ENCODE results near the gene AP3S2.
"Not testable (repeated sequence)": the region's sequence is repeated elsewhere in the genome, so short reads cannot be mapped to it uniquely, and the experiment has no call there.

AP3S2 gene

DNA sequence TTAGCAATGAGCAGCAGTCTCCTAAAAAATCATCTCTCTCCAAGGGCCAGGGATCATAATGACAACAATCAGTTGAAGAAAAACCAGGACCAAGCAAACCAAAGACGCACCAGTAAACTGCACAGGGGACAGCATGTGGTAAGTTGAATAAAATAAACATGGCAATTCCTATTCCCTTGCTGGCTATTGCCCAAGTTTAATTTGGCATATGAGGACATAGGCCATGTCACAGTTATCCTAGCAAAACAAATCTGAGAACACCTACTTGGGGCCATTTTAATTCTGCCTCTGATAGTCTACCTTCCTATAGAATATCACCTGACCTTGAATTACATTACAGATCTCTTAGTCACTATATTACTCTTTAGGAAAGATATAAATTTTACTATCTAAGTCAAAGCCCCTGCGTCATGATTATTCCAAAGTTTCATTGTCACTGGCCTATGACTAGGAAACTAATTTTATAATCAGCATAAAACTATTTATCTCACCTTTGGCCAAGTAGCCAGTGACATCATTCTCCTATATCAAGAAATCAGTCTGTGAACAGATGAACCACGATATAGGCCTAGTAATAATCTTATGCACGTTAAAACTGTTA, 23.0 kb downstream of the AP3S2 start:
- H3K27me3 ChIP-seq (ENCODE audit: control insufficient read depth in 1 of 2, insufficient read depth in 2 of 2, low read length in 2 of 2): no peaks in the 10 kb centered on the region
- peaks cover 10 to 22% of the 10 kb centered on the region in 2 donors for H3K36me3 ChIP-seq (ENCODE audit: control insufficient read depth in 1 of 2, insufficient read depth in 2 of 2, low read length in 2 of 2)
- H3K4me3 ChIP-seq (ENCODE audit: low read depth in 1 of 2, low read length in 2 of 2): no peak overlapping the region
- no peak overlapping the region for H3K9ac ChIP-seq (ENCODE audit: low read depth in 1 of 2, low read length in 2 of 2)
- no peaks in the 10 kb centered on the region for H3K9me3 ChIP-seq (ENCODE audit: control insufficient read depth in 1 of 2, low read length in 2 of 2)
- H3K27ac ChIP-seq (ENCODE audit: low read depth, low read length): no peak overlapping the region
- peaks cover 9 to 17% of the 10 kb centered on the region in 2 donors for H3K4me1 ChIP-seq (ENCODE audit: control insufficient read depth in 1 of 2, insufficient read depth in 2 of 2, low read length in 2 of 2)

DNA sequence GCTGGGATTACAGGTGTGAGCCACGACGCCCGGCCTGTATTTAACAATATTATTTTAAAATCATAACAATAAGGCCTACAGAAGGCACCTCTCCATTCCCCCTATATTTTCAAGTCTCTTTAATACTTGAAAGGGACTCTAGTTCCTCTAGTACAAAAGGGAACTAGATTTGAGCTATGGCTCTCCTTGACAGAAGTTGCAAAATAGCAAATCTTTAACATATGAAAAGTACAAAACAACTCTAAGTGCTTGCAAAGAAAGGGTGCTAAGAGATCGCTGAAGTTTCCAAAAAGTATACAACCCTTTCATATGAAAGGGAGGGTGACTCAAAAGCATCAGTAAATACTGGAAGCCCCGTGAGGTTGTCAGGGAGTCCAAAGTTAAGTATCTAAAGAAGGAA, 23.8 kb downstream of the AP3S2 start:
- Histone ChIP-seq H3K27ac (ENCODE audit: low read depth, low read length) (no peak overlapping the region), H3K36me3 (ENCODE audit: control insufficient read depth in 1 of 2, insufficient read depth in 2 of 2, low read length in 2 of 2) (peaks cover 10 to 16% of the 10 kb centered on the region in 2 donors), H3K9ac (ENCODE audit: low read depth in 1 of 2, low read length in 2 of 2) (no peak overlapping the region), H3K4me1 (ENCODE audit: control insufficient read depth in 1 of 2, insufficient read depth in 2 of 2, low read length in 2 of 2) (peaks cover 13 to 24% of the 10 kb centered on the region in 2 donors), H3K4me3 (ENCODE audit: low read depth in 1 of 2, low read length in 2 of 2) (no peak overlapping the region), H3K27me3 (ENCODE audit: control insufficient read depth in 1 of 2, insufficient read depth in 2 of 2, low read length in 2 of 2) (no peaks in the 10 kb centered on the region), H3K9me3 (ENCODE audit: control insufficient read depth in 1 of 2, low read length in 2 of 2) (no peaks in the 10 kb centered on the region)

DNA sequence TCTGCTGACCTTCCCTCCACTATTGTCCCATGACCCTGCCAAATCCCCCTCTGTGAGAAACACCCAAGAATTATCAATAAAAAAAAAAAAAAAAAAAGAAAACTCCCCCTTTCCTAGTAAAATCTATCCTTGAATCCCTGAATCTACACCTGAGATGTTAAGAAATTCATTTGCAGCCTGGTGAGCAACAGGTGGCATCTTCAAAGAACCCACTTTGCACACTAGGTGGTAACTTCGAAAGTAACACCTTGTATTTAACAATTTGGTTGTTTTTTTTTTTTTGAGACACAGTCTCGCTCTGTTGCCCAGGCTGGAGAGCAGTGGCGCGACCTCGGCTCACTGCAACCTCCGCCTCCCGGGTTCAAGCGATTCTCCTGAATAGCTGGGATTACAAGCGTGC, 24.3 kb downstream of the AP3S2 start:
- peaks cover 10 to 20% of the 10 kb centered on the region in 2 donors for H3K36me3 ChIP-seq (ENCODE audit: control insufficient read depth in 1 of 2, insufficient read depth in 2 of 2, low read length in 2 of 2)

DNA sequence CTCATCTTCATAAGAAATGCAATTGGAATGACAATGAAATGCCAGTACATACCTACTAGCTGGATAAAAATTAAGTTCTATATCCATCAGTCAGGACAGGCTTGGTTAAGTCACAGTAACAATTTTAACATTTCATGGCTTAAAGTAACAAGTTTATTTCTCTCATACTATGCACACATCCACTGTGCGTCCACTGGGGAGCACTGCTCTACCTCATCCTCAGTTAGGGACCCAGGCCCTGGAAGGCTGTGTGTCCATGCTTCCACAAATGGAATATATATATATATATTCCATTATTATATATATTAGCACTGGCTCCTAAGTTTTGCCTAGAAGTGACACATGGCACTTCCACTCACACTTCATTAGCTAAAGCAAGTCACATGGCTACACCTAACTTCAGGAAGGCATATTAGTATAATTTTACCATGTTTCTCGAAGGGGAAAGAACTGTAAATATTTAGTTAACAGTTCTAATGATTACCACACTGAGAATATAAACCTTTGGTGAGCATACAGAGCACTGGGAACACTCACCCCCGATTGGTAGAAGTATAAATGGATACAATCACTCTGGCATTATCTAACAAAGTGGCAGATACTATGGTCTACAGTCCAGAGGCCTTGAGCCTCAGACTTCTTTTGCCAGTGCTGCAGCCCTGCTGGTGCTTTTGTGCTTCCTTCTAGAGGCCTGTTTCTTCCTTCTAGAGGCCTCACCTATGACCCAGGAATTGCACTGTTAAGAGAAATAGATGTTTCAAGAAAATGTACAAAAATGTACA, 28.6 kb downstream of the AP3S2 start:
- Histone ChIP-seq H3K9me3 (ENCODE audit: control insufficient read depth in 1 of 2, low read length in 2 of 2) (no peaks in the 10 kb centered on the region), H3K4me1 (ENCODE audit: control insufficient read depth in 1 of 2, insufficient read depth in 2 of 2, low read length in 2 of 2) (peaks cover 41 to 57% of the 10 kb centered on the region in 2 donors), H3K27me3 (ENCODE audit: control insufficient read depth in 1 of 2, insufficient read depth in 2 of 2, low read length in 2 of 2) (no peaks in the 10 kb centered on the region), H3K36me3 (ENCODE audit: control insufficient read depth in 1 of 2, insufficient read depth in 2 of 2, low read length in 2 of 2) (peaks cover 9 to 13% of the 10 kb centered on the region in 2 donors), H3K4me3 (ENCODE audit: low read depth in 1 of 2, low read length in 2 of 2) (no peak overlapping the region), H3K27ac (ENCODE audit: low read depth, low read length) (peak overlapping the region; percentile 58), H3K9ac (ENCODE audit: low read depth in 1 of 2, low read length in 2 of 2) (peak overlapping the region in 1 of 2 donors; percentile 1)

More for the DNA sequence above, 24.3 kb downstream of the AP3S2 start:
- H3K27me3 ChIP-seq (ENCODE audit: control insufficient read depth in 1 of 2, insufficient read depth in 2 of 2, low read length in 2 of 2); H3K27ac ChIP-seq (ENCODE audit: low read depth, low read length); H3K9me3 ChIP-seq (ENCODE audit: control insufficient read depth in 1 of 2, low read length in 2 of 2); H3K9ac ChIP-seq (ENCODE audit: low read depth in 1 of 2, low read length in 2 of 2); H3K4me3 ChIP-seq (ENCODE audit: low read depth in 1 of 2, low read length in 2 of 2): not testable (repeated sequence)
- H3K4me1 ChIP-seq (ENCODE audit: control insufficient read depth in 1 of 2, insufficient read depth in 2 of 2, low read length in 2 of 2): peaks cover 15 to 28% of the 10 kb centered on the region in 2 donors

DNA sequence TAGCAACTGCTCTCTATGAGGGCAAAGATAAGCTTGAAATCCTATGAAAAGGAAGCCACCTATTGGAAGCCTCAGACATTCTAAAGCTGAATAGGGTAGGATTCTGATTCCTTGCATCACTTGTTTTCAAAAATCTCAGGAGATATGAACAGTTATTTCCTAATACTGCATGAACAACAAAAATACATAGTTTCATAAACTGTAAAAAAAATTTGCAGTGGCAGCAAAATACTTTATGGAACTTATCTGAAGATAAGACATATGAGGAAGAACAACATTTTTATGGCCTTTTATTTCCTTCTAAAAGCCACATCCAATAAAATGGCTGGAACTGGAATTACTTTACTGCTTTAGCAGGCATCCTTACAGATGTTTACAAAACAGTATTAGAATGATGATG, 29.9 kb downstream of the AP3S2 start:
- Histone ChIP-seq H3K36me3 (ENCODE audit: control insufficient read depth in 1 of 2, insufficient read depth in 2 of 2, low read length in 2 of 2) (peaks cover 9 to 10% of the 10 kb centered on the region in 2 donors), H3K9me3 (ENCODE audit: control insufficient read depth in 1 of 2, low read length in 2 of 2) (no peaks in the 10 kb centered on the region), H3K9ac (ENCODE audit: low read depth in 1 of 2, low read length in 2 of 2) (no peak overlapping the region), H3K27me3 (ENCODE audit: control insufficient read depth in 1 of 2, insufficient read depth in 2 of 2, low read length in 2 of 2) (no peaks in the 10 kb centered on the region), H3K4me3 (ENCODE audit: low read depth in 1 of 2, low read length in 2 of 2) (no peak overlapping the region), H3K27ac (ENCODE audit: low read depth, low read length) (no peak overlapping the region), H3K4me1 (ENCODE audit: control insufficient read depth in 1 of 2, insufficient read depth in 2 of 2, low read length in 2 of 2) (peaks cover 48 to 60% of the 10 kb centered on the region in 2 donors)

DNA sequence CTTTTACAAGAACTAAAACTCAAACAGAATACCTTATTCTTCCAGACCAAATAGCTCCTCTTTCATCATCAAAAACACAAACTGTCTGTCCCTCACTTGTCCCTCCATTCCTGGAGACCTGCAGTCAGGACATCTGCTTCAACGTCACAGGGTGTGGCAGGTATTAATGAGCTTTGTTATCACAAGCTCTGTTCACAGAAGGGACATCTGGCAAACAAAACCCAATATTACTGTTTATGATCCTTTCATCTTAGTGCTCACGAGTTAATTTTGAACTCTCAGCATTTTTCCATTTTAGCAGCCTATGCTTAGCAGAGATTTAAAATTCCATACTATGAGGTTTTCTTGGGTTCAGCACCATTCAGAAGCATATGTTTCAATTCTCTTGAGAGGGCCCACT, 32.9 kb downstream of the AP3S2 start:
- peaks cover 53 to 69% of the 10 kb centered on the region in 2 donors for H3K4me1 ChIP-seq (ENCODE audit: control insufficient read depth in 1 of 2, insufficient read depth in 2 of 2, low read length in 2 of 2)
- H3K9ac ChIP-seq (ENCODE audit: low read depth in 1 of 2, low read length in 2 of 2): peak overlapping the region; percentile 20 to 51
- H3K4me3 ChIP-seq (ENCODE audit: low read depth in 1 of 2, low read length in 2 of 2): peak overlapping the region; percentile 17 to 23
- H3K36me3 ChIP-seq (ENCODE audit: control insufficient read depth in 1 of 2, insufficient read depth in 2 of 2, low read length in 2 of 2): peaks cover 9 to 10% of the 10 kb centered on the region in 2 donors
- H3K27ac ChIP-seq (ENCODE audit: low read depth, low read length): peak overlapping the region; percentile 76
- H3K9me3 ChIP-seq (ENCODE audit: control insufficient read depth in 1 of 2, low read length in 2 of 2): no peaks in the 10 kb centered on the region
- H3K27me3 ChIP-seq (ENCODE audit: control insufficient read depth in 1 of 2, insufficient read depth in 2 of 2, low read length in 2 of 2): no peaks in the 10 kb centered on the region

DNA sequence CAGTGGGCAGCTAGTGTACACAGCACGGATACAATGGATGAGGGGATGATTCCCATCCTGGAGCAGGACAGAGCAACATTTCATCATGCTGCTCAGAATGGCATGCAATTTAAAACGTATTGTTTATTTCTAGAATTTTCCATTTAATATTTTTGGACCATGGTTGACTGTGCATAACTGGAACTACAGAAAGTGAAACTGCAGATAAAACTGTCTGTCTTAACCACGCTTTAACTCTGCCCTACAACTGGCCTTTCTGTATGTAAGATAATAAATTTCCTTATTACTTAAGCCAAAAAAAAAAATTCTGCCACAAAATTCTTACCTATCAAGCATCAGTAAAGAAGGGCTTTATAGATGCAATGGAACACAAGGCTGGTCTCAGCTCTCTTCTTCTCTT, 33.4 kb downstream of the AP3S2 start:
- peak overlapping the region; percentile 17 to 23 for H3K4me3 ChIP-seq (ENCODE audit: low read depth in 1 of 2, low read length in 2 of 2)
- peaks cover 9 to 10% of the 10 kb centered on the region in 2 donors for H3K36me3 ChIP-seq (ENCODE audit: control insufficient read depth in 1 of 2, insufficient read depth in 2 of 2, low read length in 2 of 2)
- peak overlapping the region; percentile 76 for H3K27ac ChIP-seq (ENCODE audit: low read depth, low read length)
- H3K4me1 ChIP-seq (ENCODE audit: control insufficient read depth in 1 of 2, insufficient read depth in 2 of 2, low read length in 2 of 2): peaks cover 51 to 64% of the 10 kb centered on the region in 2 donors
- no peaks in the 10 kb centered on the region for H3K27me3 ChIP-seq (ENCODE audit: control insufficient read depth in 1 of 2, insufficient read depth in 2 of 2, low read length in 2 of 2)
- H3K9ac ChIP-seq (ENCODE audit: low read depth in 1 of 2, low read length in 2 of 2): peak overlapping the region; percentile 20 to 51
- H3K9me3 ChIP-seq (ENCODE audit: control insufficient read depth in 1 of 2, low read length in 2 of 2): no peaks in the 10 kb centered on the region

DNA sequence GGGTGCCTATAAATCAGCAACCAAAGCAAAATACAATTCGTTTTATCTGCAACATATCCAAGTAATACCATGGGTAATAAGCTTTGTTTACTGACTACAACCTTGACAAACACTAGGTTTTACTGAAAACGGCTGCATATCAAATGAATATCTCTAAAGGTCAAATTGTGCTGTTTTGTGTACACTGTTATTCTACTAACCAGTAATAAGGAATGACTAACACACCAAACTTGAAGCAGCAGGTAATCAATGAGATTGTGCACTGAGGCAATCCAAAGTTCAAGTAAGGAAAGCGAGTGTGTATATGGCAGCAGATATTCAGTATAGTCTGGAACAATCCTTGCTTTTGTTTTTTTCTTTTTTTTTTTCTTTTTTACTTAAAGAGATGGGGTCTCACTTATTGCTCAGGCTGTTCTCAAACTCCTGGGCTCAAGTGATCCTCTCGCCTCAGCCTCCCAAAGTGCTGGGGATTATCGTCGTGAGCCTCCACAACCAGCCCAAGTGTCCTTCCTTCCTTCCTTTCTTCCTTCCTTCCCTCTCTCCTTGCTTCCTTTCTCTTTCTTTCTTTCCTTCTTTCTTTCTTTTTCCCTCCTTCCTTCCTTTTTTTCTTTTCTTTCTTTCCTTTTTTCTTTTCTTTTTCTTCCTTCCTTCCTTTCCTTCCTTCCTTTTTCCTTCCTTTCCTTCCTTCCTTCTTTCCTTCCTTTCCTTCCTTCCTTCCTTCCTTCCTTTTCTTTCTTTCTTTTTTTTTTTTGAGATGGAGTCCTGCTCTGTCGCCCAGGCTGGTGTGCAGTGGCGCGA, 34.9 kb downstream of the AP3S2 start:
- Histone ChIP-seq H3K36me3 (ENCODE audit: control insufficient read depth in 1 of 2, insufficient read depth in 2 of 2, low read length in 2 of 2) (peaks cover 6 to 9% of the 10 kb centered on the region in 2 donors), H3K4me1 (ENCODE audit: control insufficient read depth in 1 of 2, insufficient read depth in 2 of 2, low read length in 2 of 2) (peaks cover 42 to 51% of the 10 kb centered on the region in 2 donors), H3K9me3 (ENCODE audit: control insufficient read depth in 1 of 2, low read length in 2 of 2) (no peaks in the 10 kb centered on the region), H3K9ac (ENCODE audit: low read depth in 1 of 2, low read length in 2 of 2) (no peak overlapping the region), H3K4me3 (ENCODE audit: low read depth in 1 of 2, low read length in 2 of 2) (peak overlapping the region in 1 of 2 donors; percentile 3), H3K27ac (ENCODE audit: low read depth, low read length) (peak overlapping the region; percentile 70), H3K27me3 (ENCODE audit: control insufficient read depth in 1 of 2, insufficient read depth in 2 of 2, low read length in 2 of 2) (no peaks in the 10 kb centered on the region)

DNA sequence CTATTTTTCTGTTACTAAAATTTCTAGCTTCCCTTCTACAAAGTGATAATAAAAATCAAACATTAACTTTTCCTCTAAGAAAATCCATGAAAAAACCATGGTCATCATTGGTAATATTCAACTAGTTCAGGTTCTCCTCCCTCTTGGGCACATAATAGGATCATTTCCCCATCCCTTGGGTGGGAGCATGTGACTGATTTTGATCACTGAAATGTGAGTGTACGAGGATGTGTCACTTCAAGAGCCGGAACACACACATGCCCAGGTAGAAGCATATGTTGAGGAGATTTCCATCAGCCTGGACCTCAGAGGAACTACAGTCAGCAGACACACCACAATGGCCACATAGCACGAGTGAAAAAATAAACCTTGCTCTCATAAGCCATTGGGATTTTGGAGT, 36.1 kb downstream of the AP3S2 start:
- Histone ChIP-seq H3K9me3 (ENCODE audit: control insufficient read depth in 1 of 2, low read length in 2 of 2) (no peaks in the 10 kb centered on the region), H3K4me3 (ENCODE audit: low read depth in 1 of 2, low read length in 2 of 2) (peak overlapping the region in 1 of 2 donors; percentile 36), H3K27me3 (ENCODE audit: control insufficient read depth in 1 of 2, insufficient read depth in 2 of 2, low read length in 2 of 2) (no peaks in the 10 kb centered on the region), H3K36me3 (ENCODE audit: control insufficient read depth in 1 of 2, insufficient read depth in 2 of 2, low read length in 2 of 2) (peaks cover 3 to 9% of the 10 kb centered on the region in 2 donors), H3K27ac (ENCODE audit: low read depth, low read length) (peak overlapping the region; percentile 70), H3K9ac (ENCODE audit: low read depth in 1 of 2, low read length in 2 of 2) (peak overlapping the region in 1 of 2 donors; percentile 39), H3K4me1 (ENCODE audit: control insufficient read depth in 1 of 2, insufficient read depth in 2 of 2, low read length in 2 of 2) (peaks cover 36 to 42% of the 10 kb centered on the region in 2 donors)

DNA sequence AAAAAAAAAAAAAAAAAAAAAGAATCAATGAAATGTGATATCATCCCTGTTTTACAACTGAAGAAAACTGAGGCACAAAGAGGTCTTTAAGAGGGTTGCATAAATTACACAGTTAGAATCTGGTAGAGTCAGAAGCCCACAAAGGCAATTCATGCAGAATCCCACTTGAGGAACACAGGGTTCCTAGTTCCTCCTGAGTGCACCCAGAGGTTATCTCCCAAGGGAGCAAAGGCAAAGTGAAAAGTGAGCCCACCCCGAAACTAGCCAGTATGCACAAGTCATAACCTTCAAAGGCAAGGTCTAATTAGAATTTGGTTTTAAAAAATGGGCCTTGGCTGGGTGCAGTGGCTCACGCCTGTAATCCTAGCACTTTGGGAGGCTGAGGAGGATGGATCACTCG, 37.8 kb downstream of the AP3S2 start:
- H3K36me3 ChIP-seq (ENCODE audit: control insufficient read depth in 1 of 2, insufficient read depth in 2 of 2, low read length in 2 of 2): no peaks in the 10 kb centered on the region
- H3K4me1 ChIP-seq (ENCODE audit: control insufficient read depth in 1 of 2, insufficient read depth in 2 of 2, low read length in 2 of 2): peaks cover 33 to 34% of the 10 kb centered on the region in 2 donors

More for the DNA sequence above, 37.8 kb downstream of the AP3S2 start:
- no peak overlapping the region for H3K4me3 ChIP-seq (ENCODE audit: low read depth in 1 of 2, low read length in 2 of 2)
- no peak overlapping the region for H3K9ac ChIP-seq (ENCODE audit: low read depth in 1 of 2, low read length in 2 of 2)
- H3K27ac ChIP-seq (ENCODE audit: low read depth, low read length): no peak overlapping the region
- no peaks in the 10 kb centered on the region for H3K27me3 ChIP-seq (ENCODE audit: control insufficient read depth in 1 of 2, insufficient read depth in 2 of 2, low read length in 2 of 2)
- H3K9me3 ChIP-seq (ENCODE audit: control insufficient read depth in 1 of 2, low read length in 2 of 2): no peaks in the 10 kb centered on the region
